A549 (cell line): ENCODE measurements around the gene GRK4. TPM values are rescaled to one million over a fixed set of nuclear protein-coding genes. Genes with fewer than 3 reads are reported as not detected.

Experiments used
- ATAC-seq, 2 experiments: fragments of 200-7000 bp in 1 of 2; fragments of >200 bp in 1 of 2; cut with Nextera tagmentation in 1 of 2; cut with Tn5 transposase in 1 of 2; 3 replicates each; pipeline versions ENCODE4 v1.8.0 to v1.9.1; 2018 to 2020; ENCODE audit warnings: mild to moderate bottlenecking in 1 of 2, moderate library complexity in 1 of 2
- CTCF ChIA-PET: fragments of 300-600 bp; sonication (Branson Sonifier 250); formaldehyde crosslinking; extraction: SDS; loops from one replicate; lab custom pipeline; 2021; ENCODE audit warnings: antibody characterized with exemption, inconsistent platforms; lab: Yijun Ruan, JAX
- POLR2A ChIA-PET: fragments of 350-600 bp; formaldehyde crosslinking; extraction: SDS; loops from one replicate; lab custom pipeline; 2021; ENCODE audit warnings: antibody characterized with exemption, inconsistent platforms; lab: Yijun Ruan, JAX
- DNase-seq, 2 experiments: peaks; one replicate each; pipeline versions ENCODE4 v3.0.0 to v3.0.0-alpha.2; 2011 to 2016; ENCODE audit warnings: low read depth in 1 of 2, low spot score in 1 of 2
- FAIRE-seq: peaks from 2 replicates; lab custom pipeline; 2011; peaks lifted over from hg19 to GRCh38; lab: Jason Lieb, UNC
- H3K27ac ChIP-seq, 2 experiments: fragments of >200 bp; sonication (Bioruptor Twin); formaldehyde crosslinking; 3 replicates each; pipeline ENCODE4 v1.5.1; 2016 to 2017
- H3K4me1 ChIP-seq: fragments of >200 bp; sonication (Bioruptor Twin); formaldehyde crosslinking; 3 replicates; pipeline ENCODE4 v1.6.1; 2016
- H3K4me2 ChIP-seq: fragments of >200 bp; sonication (Bioruptor Twin); formaldehyde crosslinking; 3 replicates; pipeline ENCODE4 v1.6.1; 2016
- H3K4me3 ChIP-seq: fragments of >200 bp; sonication (Bioruptor Twin); formaldehyde crosslinking; 3 replicates; pipeline ENCODE4 v1.5.1; 2016
- H3K9me3 ChIP-seq: fragments of >200 bp; sonication (Bioruptor Twin); formaldehyde crosslinking; 3 replicates; pipeline ENCODE4 v1.6.1; 2016
- CBX8 ChIP-seq: fragments of 200-600 bp; sonication (generic); IDR thresholded peaks from 2 replicates; pipeline ENCODE4 v1.6.1; 2016
- CHD4 ChIP-seq: fragments of 200-600 bp; sonication (generic); IDR thresholded peaks from 2 replicates; pipeline ENCODE4 v1.6.1; 2016; ENCODE audit warnings: antibody characterized with exemption, mild to moderate bottlenecking, borderline replicate concordance
- EHF ChIP-seq: fragments of 250-450 bp; sonication (Bioruptor Pico); IDR thresholded peaks from 2 replicates; pipeline ENCODE4 v1.5.0; 2020; ENCODE audit warnings: mild to moderate bottlenecking
- ESRRA ChIP-seq: fragments of 150-350 bp; IDR thresholded peaks from 2 replicates; pipeline ENCODE4 v1.6.1; 2014; ENCODE audit warnings: mild to moderate bottlenecking, low read length, borderline replicate concordance
- FOSB ChIP-seq: fragments of 250-450 bp; sonication (Bioruptor Pico); IDR thresholded peaks from 2 replicates; pipeline ENCODE4 v1.5.0; 2020; ENCODE audit warnings: mild to moderate bottlenecking, moderate library complexity
- FOSL2 ChIP-seq, 2 experiments: fragments of 450-650 bp in 1 of 2; fragments of >200 bp in 1 of 2; sonication (Bioruptor Twin) in 1 of 2; formaldehyde crosslinking; IDR thresholded peaks; 2 replicates each; pipeline versions ENCODE4 v1.5.0 to v1.6.1; 2016 to 2020; ENCODE audit warnings: mild to moderate bottlenecking in 1 of 2, moderate library complexity in 1 of 2
- HDAC2 ChIP-seq: fragments of 200-600 bp; sonication (generic); IDR thresholded peaks from 2 replicates; pipeline ENCODE4 v1.6.1; 2016
- HES2 ChIP-seq: fragments of >200 bp; sonication (Bioruptor Twin); formaldehyde crosslinking; IDR thresholded peaks from 2 replicates; pipeline ENCODE4 v1.6.1; 2016
- HOXB13 ChIP-seq: fragments of 250-450 bp; sonication (Bioruptor Pico); IDR thresholded peaks from 2 replicates; pipeline ENCODE4 v1.5.0; 2020; ENCODE audit warnings: low read depth, mild to moderate bottlenecking, moderate library complexity
- JUNB ChIP-seq: fragments of >200 bp; sonication (Bioruptor Twin); formaldehyde crosslinking; IDR thresholded peaks from 2 replicates; pipeline ENCODE4 v1.6.1; 2016
- KDM5A ChIP-seq: fragments of 200-600 bp; sonication (generic); IDR thresholded peaks from 2 replicates; pipeline ENCODE4 v1.6.1; 2016; ENCODE audit warnings: antibody characterized with exemption, mild to moderate bottlenecking
- MAFK ChIP-seq: fragments of 450-650 bp; IDR thresholded peaks from 2 replicates; pipeline ENCODE4 v1.6.1; 2014; ENCODE audit not compliant: partially characterized antibody
- MYC ChIP-seq: IDR thresholded peaks from 2 replicates; pipeline ENCODE4 v1.6.1; 2012; ENCODE audit warnings: mild to moderate bottlenecking, inconsistent platforms, low read length, improper control_type of control experiment, borderline replicate concordance
- RAD21 ChIP-seq, 2 experiments: fragments of >200 bp in 1 of 2; sonication (Bioruptor Twin) in 1 of 2; formaldehyde crosslinking in 1 of 2; IDR thresholded peaks in 1 of 2; conservative IDR thresholded peaks in 1 of 2; 2 replicates in 1 of 2; 3 replicates in 1 of 2; pipeline ENCODE4 v1.6.1; 2012 to 2018; ENCODE audit warnings: inconsistent platforms in 1 of 2
- RARB ChIP-seq: fragments of 250-450 bp; sonication (Bioruptor Pico); IDR thresholded peaks from 2 replicates; pipeline ENCODE4 v1.8.0; 2021; ENCODE audit warnings: mild to moderate bottlenecking, moderate library complexity
- REST ChIP-seq: fragments of 200-600 bp; sonication (generic); IDR thresholded peaks from 2 replicates; pipeline ENCODE4 v1.6.1; 2016; ENCODE audit warnings: antibody characterized with exemption, mild to moderate bottlenecking, moderate library complexity
- SREBF2 ChIP-seq: fragments of 450-650 bp; IDR thresholded peaks from 2 replicates; pipeline ENCODE4 v1.6.1; 2014; ENCODE audit warnings: mild to moderate bottlenecking, moderate library complexity
- TP53 ChIP-seq: fragments of 250-450 bp; sonication (Bioruptor Pico); IDR thresholded peaks from 2 replicates; pipeline ENCODE4 v1.5.0; 2021; ENCODE audit warnings: mild to moderate bottlenecking, moderate library complexity
- USF2 ChIP-seq: fragments of 450-650 bp; IDR thresholded peaks from 2 replicates; pipeline ENCODE4 v1.6.1; 2014; ENCODE audit warnings: antibody characterized with exemption
- WGBS: methylation state at CpG from one replicate; pipeline ENCODE4 v1.1.6; 2017; ENCODE audit errors: missing lambda C conversion rate; 5-methylcytosine and 5-hydroxymethylcytosine counted together
- polyA plus RNA-seq, 4 experiments: library from polyadenylated mRNA; depleted of rRNA in 3 of 4; stranded (reverse); fragments of >200 nt; fragmentation: RNase III in 1 of 4; extraction: RNeasy Plus Mini Kit Qiagen cat#74134 plus additional on column Dnase treatment in 1 of 4; gene quantifications; 2 replicates in 3 of 4; 3 replicates in 1 of 4; pipeline ENCODE4 v1.2.3, GENCODE V29; 2011 to 2017

The GRK4 gene
- polyA plus RNA-seq, 2 of the 4 experiments (the other 2 are of a cell fraction), result 0.76 to 0.96 TPM

- TF ChIP-seq REST, result no peak
- TF ChIP-seq EHF (CRISPR knock-in tag), result no peak
- TF ChIP-seq FOSL2 (IDR thresholded peaks at IDR 0.05), result no peak
- TF ChIP-seq FOSL2 (CRISPR knock-in tag; IDR thresholded peaks at IDR 0.05), result no peak
- TF ChIP-seq CBX8, result no peak
- no peak for TF ChIP-seq SREBF2
- TF ChIP-seq HES2, result no peak
- no peak for TF ChIP-seq KDM5A
- TF ChIP-seq RAD21 (conservative IDR thresholded peaks at IDR 0.05 in 1 of 2, IDR thresholded peaks at IDR 0.05 in 1 of 2), result no peak
- no peak for TF ChIP-seq ESRRA
- no peak for TF ChIP-seq JUNB
- TF ChIP-seq RARB, result no peak
- no peak for TF ChIP-seq MYC
Measured at GRCh38 chr4:3029464-3029863, 66.1 kb downstream of the GRK4 start (continued).

- TF ChIP-seq HOXB13 (CRISPR knock-in tag) (no peak), CHD4 (no peak), HDAC2 (no peak), CBX8 (no peak), JUNB (no peak), USF2 (no peak), TP53 (CRISPR knock-in tag) (no peak), RAD21 (conservative IDR thresholded peaks at IDR 0.05 in 1 of 2, IDR thresholded peaks at IDR 0.05 in 1 of 2) (no peak), MAFK (no peak), FOSB (CRISPR knock-in tag) (no peak), REST (no peak)
- no peak for DNase-seq
- ATAC-seq, result no peak
- H3K4me1 ChIP-seq, result no peaks in the 10 kb centered on the region
- H3K9me3 ChIP-seq, result no peaks in the 10 kb centered on the region
- CTCF ChIA-PET, result no interaction called here
- no peak for FAIRE-seq
- no peak overlapping the region for H3K4me2 ChIP-seq
- no peak overlapping the region for H3K4me3 ChIP-seq
- POLR2A ChIA-PET, result no interaction called here
- 67% methylated on average over 14 of the region's 18 CpGs for WGBS
- H3K27ac ChIP-seq, result no peak overlapping the region
Measured at GRCh38 chr4:3030566-3031356, 67.4 kb downstream of the GRK4 start.
